Esophagus muscularis mucosa (tissue), 4 donors: ENCODE measurements around the gene CASQ2. TPM values are rescaled to one million over a fixed set of nuclear protein-coding genes. Genes with fewer than 3 reads are reported as not detected.
A peak's percentile ranks its signal among the peaks of the same experiment; 100 is the strongest.

ENCODE experiments used
- DNase-seq: peaks from one replicate; pipeline ENCODE4 v3.0.0-alpha.2; 2017; ENCODE audit errors: extremely low spot score
- H3K27ac ChIP-seq, 4 donors: fragments of 200-600 bp; sonication (generic); replicated peaks in 1 of 4; 1 replicate in 3 of 4; 2 replicates in 1 of 4; pipeline ENCODE4 v1.5.1; 2016 to 2019; ENCODE audit warnings: mild to moderate bottlenecking in 1 of 4
- H3K27me3 ChIP-seq, 4 donors: fragments of 200-600 bp; sonication (generic); one replicate each; pipeline versions ENCODE4 v1.5.1 to v1.6.0; 2016 to 2019
- H3K36me3 ChIP-seq, 4 donors: fragments of 200-600 bp; sonication (generic); one replicate each; pipeline ENCODE4 v1.5.1; 2016 to 2019
- H3K4me1 ChIP-seq, 4 donors: fragments of 200-600 bp; sonication (generic); one replicate each; pipeline ENCODE4 v1.5.1; 2016 to 2019
- H3K4me3 ChIP-seq, 4 donors: fragments of 200-600 bp; sonication (generic); 1 replicate in 2 of 4; 2 replicates in 2 of 4; pipeline ENCODE4 v1.5.1; 2016 to 2019; ENCODE audit warnings: mild to moderate bottlenecking in 4 of 4, moderate library complexity in 1 of 4
- H3K9me3 ChIP-seq, 4 donors: fragments of 200-600 bp; sonication (generic); 1 replicate in 3 of 4; 2 replicates in 1 of 4; pipeline ENCODE4 v1.5.1; 2016 to 2019
- CTCF ChIP-seq, 3 experiments: fragments of 200-600 bp in 2 of 3; fragments of 450-650 bp in 1 of 3; sonication (generic) in 2 of 3; IDR thresholded peaks; one replicate each; pipeline ENCODE4 v1.5.1; 2017 to 2019; ENCODE audit warnings: antibody characterized with exemption in 3 of 3, mild to moderate bottlenecking in 2 of 3, moderate library complexity in 1 of 3
- EP300 ChIP-seq: sonication (generic); formaldehyde crosslinking; IDR thresholded peaks from one replicate; pipeline ENCODE4 v1.6.1; 2017; ENCODE audit warnings: antibody characterized with exemption
- POLR2A ChIP-seq: fragments of 450-650 bp; IDR thresholded peaks from one replicate; pipeline ENCODE4 v1.6.1; 2017; ENCODE audit warnings: antibody characterized with exemption, moderate library complexity, mild to moderate bottlenecking, low read depth
- POLR2AphosphoS5 ChIP-seq, 2 donors: sonication (generic); formaldehyde crosslinking; IDR thresholded peaks; one replicate each; pipeline ENCODE4 v1.6.1; 2017; ENCODE audit warnings: antibody characterized with exemption in 2 of 2
- WGBS: methylation state at CpG from one replicate; pipeline ENCODE4 v1.1.5; 2018; 5-methylcytosine and 5-hydroxymethylcytosine counted together
- intact Hi-C: fragments of 100-400 bp; cut with DNase I; formaldehyde crosslinking; loops from one replicate; pipeline ENCODE4 v1.15.1; 2023
- total RNA-seq, 4 donors: library from RNA; depleted of rRNA; stranded (reverse); fragments of >200 nt; gene quantifications; one replicate each; pipeline versions ENCODE4 v1.1.0 to v1.2.1, GENCODE V29; 2016

CASQ2 gene
- total RNA-seq, 4 donors from 2014 or later: 95.6 to 138 (median 108) TPM

DNA sequence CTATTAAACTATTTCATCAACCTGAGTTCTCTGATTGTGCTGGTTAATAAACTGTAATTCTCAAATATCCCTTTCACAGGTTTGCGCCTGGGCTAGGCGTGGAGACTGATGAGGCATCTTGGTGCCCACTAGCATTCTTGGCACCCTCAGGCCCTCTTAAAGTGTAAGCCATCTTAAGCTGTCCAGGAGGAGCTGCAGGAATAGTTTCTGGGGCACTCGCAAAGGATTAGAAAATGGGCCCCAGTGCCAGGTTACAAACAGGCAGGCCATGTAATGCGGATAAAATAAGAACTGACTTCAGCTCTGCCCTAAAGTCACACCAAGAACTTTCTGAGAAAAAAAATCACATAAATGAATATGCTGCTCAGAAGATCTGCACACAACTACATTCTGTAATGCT, 1.1 kb downstream of the CASQ2 start:
- peak; percentile 91 for DNase-seq
- H3K9me3 ChIP-seq: no peaks in the 10 kb centered on the region
- H3K27me3 ChIP-seq: no peaks in the 10 kb centered on the region
- peak overlapping the region; percentile 45 to 56 (median 50) for H3K4me3 ChIP-seq
- intact Hi-C loops: loop anchor here (10.0 kb wide), 1 partner anchor 633 kb away; no protein-coding TSS in a partner anchor
- H3K36me3 ChIP-seq: no peaks in the 10 kb centered on the region
- peaks cover 21 to 68% (median 44%) of the 10 kb centered on the region in 4 donors for H3K4me1 ChIP-seq
- peak; percentile 30 to 32 for TF ChIP-seq POLR2AphosphoS5 (IDR thresholded peaks at IDR 0.05)
- TF ChIP-seq EP300: no peak
- H3K27ac ChIP-seq: peak overlapping the region; percentile 78 to 86 (median 83)
- WGBS: 35% methylated on average over 4 of the region's 4 CpGs

DNA sequence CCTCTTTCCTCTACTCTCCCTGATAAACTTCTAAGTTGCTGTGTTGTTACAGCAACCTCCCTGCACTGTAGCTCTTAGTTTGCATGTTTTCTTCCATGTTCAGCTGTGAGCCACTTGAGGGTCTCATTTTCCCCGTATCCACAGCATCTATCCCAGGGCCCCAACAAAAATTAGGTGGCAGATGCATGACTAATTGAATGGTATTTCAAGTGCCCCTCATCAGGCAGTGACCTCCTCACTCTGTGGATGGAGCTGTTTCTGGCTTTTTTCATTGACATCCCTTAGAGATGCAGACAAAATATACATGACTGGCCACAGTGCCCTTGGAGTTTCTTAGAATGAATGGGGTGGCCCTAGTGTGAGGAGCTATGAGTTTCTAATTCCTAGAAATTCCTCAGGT, 3.4 kb downstream of the CASQ2 start:
- H3K27ac ChIP-seq: peak overlapping the region; percentile 19 to 86 (median 52)

GRCh38 chr1:115764541-115764940, 4.0 kb downstream of the CASQ2 start:
- no peak for TF ChIP-seq POLR2A
- TF ChIP-seq CTCF (IDR thresholded peaks at IDR 0.05): peak; percentile 41 to 54 (median 46)
- no peak for TF ChIP-seq EP300
- no peak for TF ChIP-seq POLR2AphosphoS5 (IDR thresholded peaks at IDR 0.05)
- H3K9me3 ChIP-seq: no peaks in the 10 kb centered on the region
- peak overlapping the region; percentile 19 to 86 (median 52) for H3K27ac ChIP-seq
- no peaks in the 10 kb centered on the region for H3K36me3 ChIP-seq
- peaks cover 15 to 47% (median 31%) of the 10 kb centered on the region in 4 donors for H3K4me1 ChIP-seq
- no peaks in the 10 kb centered on the region for H3K27me3 ChIP-seq
- WGBS: 28% methylated on average over 1 of the region's 1 CpG
- intact Hi-C loops: loop anchor here (10.0 kb wide), 1 partner anchor 630 kb away; no protein-coding TSS in a partner anchor
- H3K4me3 ChIP-seq: no peak overlapping the region
- DNase-seq: peak; percentile 75

More for the DNA sequence above, 3.4 kb downstream of the CASQ2 start:
- no peaks in the 10 kb centered on the region for H3K9me3 ChIP-seq
- TF ChIP-seq POLR2A (no peak), EP300 (no peak), POLR2AphosphoS5 (IDR thresholded peaks at IDR 0.05) (no peak), CTCF (IDR thresholded peaks at IDR 0.05) (no peak)
- H3K4me1 ChIP-seq: peaks cover 21 to 53% (median 36%) of the 10 kb centered on the region in 4 donors
- peak; percentile 39 for DNase-seq
- H3K36me3 ChIP-seq: no peaks in the 10 kb centered on the region
- WGBS: 53% methylated on average over 1 of the region's 1 CpG
- no peak overlapping the region for H3K4me3 ChIP-seq
- intact Hi-C loops: loop anchor here (10.0 kb wide), 1 partner anchor 630 kb away; no protein-coding TSS in a partner anchor
- no peaks in the 10 kb centered on the region for H3K27me3 ChIP-seq

- H3K4me1 ChIP-seq: peaks cover 20 to 45% (median 35%) of the 10 kb centered on the region in 4 donors
- no peaks in the 10 kb centered on the region for H3K27me3 ChIP-seq
- WGBS: 80% methylated on average over 3 of the region's 3 CpGs
- H3K4me3 ChIP-seq: no peak overlapping the region
- intact Hi-C loops: loop anchor here (10.0 kb wide), 1 partner anchor 628 kb away; no protein-coding TSS in a partner anchor
- TF ChIP-seq CTCF (IDR thresholded peaks at IDR 0.05): no peak
- TF ChIP-seq EP300: no peak
- no peak for TF ChIP-seq POLR2AphosphoS5 (IDR thresholded peaks at IDR 0.05)
- no peak for TF ChIP-seq POLR2A
- DNase-seq: peak; percentile 77
- H3K9me3 ChIP-seq: no peaks in the 10 kb centered on the region
- H3K27ac ChIP-seq: no peak overlapping the region
- no peaks in the 10 kb centered on the region for H3K36me3 ChIP-seq
These were observed 5.7 kb downstream of the CASQ2 start for GRCh38 chr1:115762779-115763178.

DNA sequence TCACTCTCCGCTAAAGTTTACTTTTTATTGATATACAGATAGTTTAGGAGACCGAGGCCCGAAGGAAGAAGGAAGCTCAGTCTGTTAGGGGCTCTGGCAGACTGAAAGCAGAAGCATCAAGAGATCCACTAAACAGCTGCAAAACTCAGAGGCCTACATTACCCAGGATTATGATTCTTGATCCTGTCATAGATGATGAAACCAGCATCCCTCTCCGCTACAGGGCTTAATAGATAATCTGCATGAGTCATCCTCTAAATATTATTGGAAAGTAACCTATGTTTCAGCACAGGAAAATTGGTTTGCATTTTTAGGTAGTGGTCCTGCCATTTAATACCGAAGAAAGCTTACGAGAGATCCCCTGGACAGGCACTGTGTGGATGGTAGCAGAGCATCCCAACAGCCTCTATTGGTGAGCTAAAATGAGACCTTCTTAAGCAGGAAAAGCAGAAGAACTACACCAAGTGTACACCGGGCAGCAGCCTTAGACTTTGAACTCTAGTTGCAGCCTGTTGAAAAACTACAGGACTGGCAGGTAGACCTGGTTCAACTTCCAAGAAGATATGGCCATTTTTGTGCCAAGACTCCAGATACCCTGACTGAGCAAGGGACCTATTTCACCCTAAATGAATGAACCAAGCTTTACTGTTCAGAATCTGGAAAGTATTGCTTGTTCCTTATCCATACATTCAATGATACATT, 6.8 kb downstream of the CASQ2 start:
- Histone ChIP-seq H3K9me3 (no peaks in the 10 kb centered on the region), H3K27ac (no peak overlapping the region), H3K27me3 (no peaks in the 10 kb centered on the region), H3K36me3 (no peaks in the 10 kb centered on the region), H3K4me3 (no peak overlapping the region), H3K4me1 (peaks cover 30 to 55% (median 44%) of the 10 kb centered on the region in 4 donors)
- 90% methylated on average over 7 of the region's 7 CpGs for WGBS
- intact Hi-C loops: loop anchor here (10.0 kb wide), 1 partner anchor 627 kb away; no protein-coding TSS in a partner anchor
- DNase-seq: peak; percentile 47
- TF ChIP-seq POLR2AphosphoS5 (IDR thresholded peaks at IDR 0.05): no peak
- TF ChIP-seq CTCF (IDR thresholded peaks at IDR 0.05): no peak
- no peak for TF ChIP-seq POLR2A
- TF ChIP-seq EP300: no peak
